OCI-LY7 (cell line): ENCODE measurements around the gene FUCA1. TPM values are rescaled to one million over a fixed set of nuclear protein-coding genes. Genes with fewer than 3 reads are reported as not detected.
A peak's percentile ranks its signal among the peaks of the same experiment; 100 is the strongest.

Experiments
- BruUV-seq: library from RNA; stranded (reverse); fragments of 400-500 nt; replicated peaks from 2 replicates; lab custom pipeline; 2021; lab: Mats Ljungman, UMichigan
- CTCF ChIA-PET: fragments of 300-600 bp; sonication (Branson Sonifier 250); formaldehyde crosslinking; loops from one replicate; lab custom pipeline; 2022; ENCODE audit warnings: antibody characterized with exemption; ENCODE audit not compliant: unreplicated experiment; lab: Charles Lee
- POLR2A ChIA-PET: fragments of 300-600 bp; sonication (Branson Sonifier 250); formaldehyde crosslinking; loops from one replicate; lab custom pipeline; 2022; ENCODE audit warnings: antibody characterized with exemption; lab: Charles Lee
- DNase-seq: peaks from one replicate; pipeline ENCODE4 v3.0.0-alpha.2; 2015; ENCODE audit warnings: low spot score
- H2AFZ ChIP-seq: fragments of 200-600 bp; sonication (generic), shearing (Covaris generic); 2 replicates; pipeline ENCODE4 v1.6.1; 2014; ENCODE audit warnings: mild to moderate bottlenecking, antibody characterized with exemption, low read length, moderate library complexity
- H3K27ac ChIP-seq: fragments of 200-600 bp; sonication (generic); 2 replicates; pipeline ENCODE4 v1.5.1; 2014; ENCODE audit warnings: mixed run types, low read depth, mild to moderate bottlenecking, moderate library complexity, low read length, inconsistent platforms; ENCODE audit not compliant: poor library complexity, severe bottlenecking
- H3K36me3 ChIP-seq: fragments of 200-600 bp; sonication (generic); 2 replicates; pipeline ENCODE4 v1.6.1; 2014; ENCODE audit warnings: mild to moderate bottlenecking, antibody characterized with exemption, low read length, moderate library complexity, mixed read lengths; ENCODE audit not compliant: insufficient read depth
- H3K4me1 ChIP-seq: fragments of 200-600 bp; sonication (generic); 2 replicates; pipeline ENCODE4 v1.5.1; 2014; ENCODE audit warnings: mild to moderate bottlenecking, low read length; ENCODE audit not compliant: insufficient read depth, poor library complexity, severe bottlenecking
- H3K4me2 ChIP-seq: fragments of 200-600 bp; sonication (generic); 2 replicates; pipeline ENCODE4 v1.6.1; 2014; ENCODE audit warnings: mild to moderate bottlenecking, low read length
- H3K4me3 ChIP-seq: fragments of 200-600 bp; sonication (generic); 2 replicates; pipeline ENCODE4 v1.5.1; 2014; ENCODE audit warnings: mild to moderate bottlenecking, low read depth, low read length; ENCODE audit not compliant: poor library complexity, severe bottlenecking
- H3K79me2 ChIP-seq: fragments of 200-600 bp; sonication (generic); 2 replicates; pipeline ENCODE4 v1.6.1; 2016; ENCODE audit warnings: low read depth, mild to moderate bottlenecking, low read length, moderate library complexity, mixed read lengths; ENCODE audit not compliant: insufficient read depth
- H3K9me2 ChIP-seq: fragments of 200-600 bp; sonication (generic); 2 replicates; pipeline ENCODE4 v1.6.1; 2016; ENCODE audit warnings: mild to moderate bottlenecking, low read length, mixed read lengths; ENCODE audit not compliant: insufficient read depth
- H3K9me3 ChIP-seq: fragments of 200-600 bp; sonication (generic); 2 replicates; pipeline ENCODE4 v1.6.1; 2014; ENCODE audit warnings: mild to moderate bottlenecking, mixed run types, low read length, mixed read lengths
- H4K20me1 ChIP-seq: fragments of 200-600 bp; sonication (generic); 2 replicates; pipeline ENCODE4 v1.6.1; 2014; ENCODE audit warnings: mild to moderate bottlenecking, antibody characterized with exemption, low read length, moderate library complexity, mixed read lengths; ENCODE audit not compliant: insufficient read depth
- EZH2phosphoT487 ChIP-seq: fragments of 200-600 bp; sonication (generic); IDR thresholded peaks from 2 replicates; pipeline ENCODE4 v1.6.1; 2018; ENCODE audit warnings: low read depth, borderline replicate concordance, mild to moderate bottlenecking, mixed run types, antibody characterized with exemption, low read length, moderate library complexity, mixed read lengths
- intact Hi-C: fragments of 100-400 bp; cut with micrococcal nuclease; formaldehyde crosslinking; loops from one replicate; pipeline ENCODE4 v1.10.0; 2022; ENCODE audit not compliant: unreplicated experiment
- total RNA-seq, 2 experiments: library from RNA; depleted of rRNA in 1 of 2; stranded (reverse); fragments of >200 nt in 1 of 2; shearing (Covaris generic) in 1 of 2; gene quantifications; 2 replicates each; pipeline ENCODE4 v1.2.3, GENCODE V29; 2014 to 2022
- TF ChIP-seq, protein P1 (sequence below): fragments of 200-600 bp; sonication (generic); conservative IDR thresholded peaks from 2 replicates; pipeline ENCODE4 v1.5.1; 2014; ENCODE audit warnings: mild to moderate bottlenecking, antibody characterized with exemption, low read length, moderate library complexity, mixed read lengths

FUCA1 gene
- total RNA-seq, 2 experiments from 2014 or later: 9.1 to 9.9 TPM

DNA sequence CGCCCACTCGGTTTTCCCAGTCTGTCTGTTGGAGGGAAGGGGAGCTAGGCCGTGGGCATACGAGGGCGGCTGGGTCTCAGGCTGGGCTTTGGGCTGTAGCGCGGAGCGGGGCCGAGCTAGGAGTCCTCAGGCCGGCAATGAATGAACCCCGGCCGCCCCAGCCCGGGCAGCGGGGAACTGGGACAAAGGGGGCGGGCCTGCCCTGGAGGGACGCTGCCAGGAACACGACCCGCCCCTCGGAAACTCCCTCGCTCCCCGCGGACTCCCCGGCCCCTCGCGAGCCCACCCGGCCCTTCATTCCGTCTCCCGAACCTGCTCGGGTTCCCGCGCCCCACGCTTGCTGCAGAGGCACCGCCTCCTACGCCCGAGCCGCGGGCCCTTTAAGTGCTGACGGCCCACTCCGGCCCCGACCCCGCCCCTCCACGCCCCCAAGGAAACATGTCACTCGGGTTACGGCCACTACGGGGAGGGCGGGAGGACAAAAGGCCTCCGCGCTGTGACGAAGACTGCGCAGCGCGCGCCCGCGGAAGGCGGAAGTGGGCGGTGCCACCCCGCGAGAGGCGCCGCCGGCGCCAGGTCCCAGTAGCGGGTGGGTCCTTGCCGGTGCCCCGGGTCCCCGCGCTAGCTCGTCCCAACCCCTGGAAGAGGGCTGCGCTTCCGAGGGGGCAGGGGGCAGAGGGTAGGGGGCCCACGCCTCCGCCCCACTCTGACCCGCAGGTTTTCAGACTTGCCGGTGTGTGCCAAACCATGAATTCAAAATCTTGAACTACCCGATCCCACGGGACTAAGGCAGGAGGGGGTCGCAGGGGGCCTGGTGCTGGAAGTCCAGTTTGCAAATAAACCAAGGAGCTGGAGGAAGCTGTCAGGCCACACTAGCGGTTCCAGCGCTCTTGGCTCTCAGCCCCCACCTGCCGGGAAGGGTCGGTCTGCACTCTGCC, 67.4 kb downstream of the FUCA1 start, which contains the start of gene GALE:
GALE (minus strand) TSS at position 355 of the 938 bp plus-strand sequence. CDS start 1,747 bp downstream, outside the sequence.
- ChIA-PET POLR2A (interaction anchor here (0.5 to 1.6 kb wide), 11 partner anchors 11 to 305 kb away, joined by 3 to 6 read pairs (median 3); no protein-coding TSS in a partner anchor), CTCF (interaction anchor here (0.6 kb wide), 1 partner anchor 38 kb away, joined by 3 read pairs; no protein-coding TSS in a partner anchor)
- no TSS peak for BruUV-seq
- Histone ChIP-seq H3K4me2 (peak within 1 kb of the TSS; percentile 89), H3K79me2 (no peaks in the 10 kb centered on the region), H3K4me1 (peaks cover 24% of the 10 kb centered on the region), H3K27ac (peak within 1 kb of the TSS; percentile 32), H3K4me3 (peak within 1 kb of the TSS; percentile 76), H3K9me3 (no peaks in the 10 kb centered on the region), H2AFZ (peak within 1 kb of the TSS; percentile 53), H3K9me2 (no peaks in the 10 kb centered on the region), H3K36me3 (peaks cover 31% of the 10 kb centered on the region), H4K20me1 (no peaks in the 10 kb centered on the region)
- intact Hi-C loops: no loop called here
- TF ChIP-seq, protein P1, sequence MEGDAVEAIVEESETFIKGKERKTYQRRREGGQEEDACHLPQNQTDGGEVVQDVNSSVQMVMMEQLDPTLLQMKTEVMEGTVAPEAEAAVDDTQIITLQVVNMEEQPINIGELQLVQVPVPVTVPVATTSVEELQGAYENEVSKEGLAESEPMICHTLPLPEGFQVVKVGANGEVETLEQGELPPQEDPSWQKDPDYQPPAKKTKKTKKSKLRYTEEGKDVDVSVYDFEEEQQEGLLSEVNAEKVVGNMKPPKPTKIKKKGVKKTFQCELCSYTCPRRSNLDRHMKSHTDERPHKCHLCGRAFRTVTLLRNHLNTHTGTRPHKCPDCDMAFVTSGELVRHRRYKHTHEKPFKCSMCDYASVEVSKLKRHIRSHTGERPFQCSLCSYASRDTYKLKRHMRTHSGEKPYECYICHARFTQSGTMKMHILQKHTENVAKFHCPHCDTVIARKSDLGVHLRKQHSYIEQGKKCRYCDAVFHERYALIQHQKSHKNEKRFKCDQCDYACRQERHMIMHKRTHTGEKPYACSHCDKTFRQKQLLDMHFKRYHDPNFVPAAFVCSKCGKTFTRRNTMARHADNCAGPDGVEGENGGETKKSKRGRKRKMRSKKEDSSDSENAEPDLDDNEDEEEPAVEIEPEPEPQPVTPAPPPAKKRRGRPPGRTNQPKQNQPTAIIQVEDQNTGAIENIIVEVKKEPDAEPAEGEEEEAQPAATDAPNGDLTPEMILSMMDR: no peak
- TF ChIP-seq EZH2phosphoT487: no peak
- peak; percentile 96 for DNase-seq

DNA sequence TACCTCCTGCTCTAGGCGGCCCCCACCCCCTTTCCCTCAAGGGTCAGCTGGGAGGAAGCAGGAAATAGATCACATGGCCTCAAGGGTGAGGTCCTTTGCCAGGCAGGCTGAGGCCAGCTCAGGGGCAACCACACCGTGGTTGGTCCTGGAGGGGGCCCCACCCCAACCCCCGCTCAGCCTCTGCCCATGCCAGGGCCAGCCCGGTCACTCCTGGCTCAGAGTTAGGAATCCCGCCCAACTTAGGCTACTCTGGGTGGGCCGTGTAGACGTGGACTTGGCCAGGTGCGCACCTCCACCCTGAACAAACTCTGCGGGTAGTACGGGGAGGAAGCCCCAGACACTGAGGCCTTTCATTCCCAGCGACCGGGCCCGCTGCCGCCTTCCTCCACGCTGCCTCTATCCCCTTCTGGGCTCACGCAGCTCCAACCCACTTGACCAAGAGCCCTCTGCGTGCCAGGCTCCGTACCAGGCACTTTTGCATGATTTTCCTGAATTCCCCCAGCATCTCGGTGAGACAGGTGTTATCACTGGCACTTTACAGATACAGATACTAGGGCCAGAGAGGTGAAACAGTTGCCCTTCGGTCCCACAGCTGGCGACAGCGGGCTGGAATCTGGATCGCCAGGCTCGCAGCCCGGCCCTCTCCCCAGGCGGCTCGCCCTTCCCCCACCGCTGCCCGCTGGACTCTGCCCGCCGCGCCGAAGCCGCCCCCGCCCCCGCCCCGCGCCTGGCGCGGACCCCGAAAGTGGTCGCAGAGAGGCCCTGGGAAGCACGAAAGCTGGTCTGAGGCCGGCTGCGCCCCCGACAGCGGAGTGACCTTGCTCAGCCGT, 68.3 kb downstream of the FUCA1 start:
- no TSS peak for BruUV-seq
- POLR2A ChIA-PET: interaction anchor here (0.6 to 1.5 kb wide), 5 partner anchors 24 to 227 kb away, joined by 3 read pairs; no protein-coding TSS in a partner anchor
- Histone ChIP-seq H3K4me3 (peak overlapping the region; percentile 76), H4K20me1 (no peaks in the 10 kb centered on the region), H2AFZ (no peak overlapping the region), H3K9me2 (no peaks in the 10 kb centered on the region), H3K9me3 (no peaks in the 10 kb centered on the region), H3K27ac (no peak overlapping the region), H3K36me3 (peaks cover 36% of the 10 kb centered on the region), H3K4me1 (peaks cover 22% of the 10 kb centered on the region), H3K4me2 (peak overlapping the region; percentile 74), H3K79me2 (no peaks in the 10 kb centered on the region)
- no peak for TF ChIP-seq EZH2phosphoT487
- TF ChIP-seq, protein P1: no peak
- DNase-seq: no peak
- intact Hi-C loops: no loop called here
- CTCF ChIA-PET: no interaction called here
